DMS153 (cell line): Measurements from ENCODE around the gene HTT.
"Not testable (repeated sequence)": the region's sequence is repeated elsewhere in the genome, so short reads cannot be mapped to it uniquely, and the experiment has no call there.

Experiments
- DNase-seq: peaks from one replicate; lab custom pipeline; 2025; lab: John Stamatoyannopoulos, UW

HTT gene

GRCh38 chr4:3082925-3083515, 8.5 kb downstream of the HTT start:
- no peak for DNase-seq

GRCh38 chr4:3083732-3084131, 9.3 kb downstream of the HTT start:
- DNase-seq, result no peak

GRCh38 chr4:3085948-3086670, 11.6 kb downstream of the HTT start:
- no peak for DNase-seq

- no peak for DNase-seq
These were observed 12.8 kb downstream of the HTT start for GRCh38 chr4:3087115-3087797.

- DNase-seq, result no peak
These were observed 17.0 kb downstream of the HTT start for GRCh38 chr4:3091464-3091863.

- DNase-seq, result not testable (repeated sequence)
These were observed 20.2 kb downstream of the HTT start for GRCh38 chr4:3094701-3095100.

- DNase-seq, result no peak
These were observed 21.7 kb downstream of the HTT start for GRCh38 chr4:3096202-3096601.

- no peak for DNase-seq
These were observed 23.9 kb downstream of the HTT start for GRCh38 chr4:3098346-3098745.

- peak; percentile 13 for DNase-seq
These were observed 32.1 kb downstream of the HTT start for GRCh38 chr4:3106339-3107186.

- no peak for DNase-seq
These were observed 32.8 kb downstream of the HTT start for GRCh38 chr4:3107271-3107670.

- no peak for DNase-seq
These were observed 33.2 kb downstream of the HTT start for GRCh38 chr4:3107691-3108121.

- no peak for DNase-seq
These were observed 33.7 kb downstream of the HTT start for GRCh38 chr4:3108211-3108610.

GRCh38 chr4:3111461-3111860, 37.0 kb downstream of the HTT start:
- DNase-seq, result no peak

- no peak for DNase-seq
These were observed 37.7 kb downstream of the HTT start for GRCh38 chr4:3112201-3112600.

GRCh38 chr4:3112609-3113469, 38.4 kb downstream of the HTT start:
- DNase-seq, result no peak

- DNase-seq, result no peak
These were observed 39.9 kb downstream of the HTT start for GRCh38 chr4:3114377-3114776.

- DNase-seq, result no peak
These were observed 41.3 kb downstream of the HTT start for GRCh38 chr4:3115637-3116270.

- no peak for DNase-seq
These were observed 42.5 kb downstream of the HTT start for GRCh38 chr4:3116955-3117354.

GRCh38 chr4:3118312-3118711, 43.8 kb downstream of the HTT start:
- DNase-seq, result no peak

GRCh38 chr4:3119464-3119863, 45.0 kb downstream of the HTT start:
- no peak for DNase-seq

GRCh38 chr4:3121110-3121509, 46.6 kb downstream of the HTT start:
- no peak for DNase-seq
